Gastrocnemius medialis (tissue), 4 donors: ENCODE data around the gene FJX1.

ENCODE experiments used
- POLR2A ChIP-seq, 2 donors: fragments of 450-650 bp; IDR thresholded peaks; one replicate each; pipeline ENCODE4 v1.6.1; 2017; ENCODE audit warnings: antibody characterized with exemption in 2 of 2, mild to moderate bottlenecking in 2 of 2, moderate library complexity in 2 of 2
- TF ChIP-seq, protein P1 (sequence below), 5 experiments: fragments of 450-650 bp in 3 of 5; fragments of 200-600 bp in 2 of 5; sonication (generic) in 2 of 5; IDR thresholded peaks in 4 of 5; conservative IDR thresholded peaks in 1 of 5; 1 replicate in 4 of 5; 2 replicates in 1 of 5; pipeline ENCODE4 v1.5.1; 2016 to 2019; ENCODE audit warnings: antibody characterized with exemption in 5 of 5, mild to moderate bottlenecking in 3 of 5, moderate library complexity in 3 of 5

GRCh38 chr11:35658020-35658948, 40.0 kb downstream of the FJX1 start:
- TF ChIP-seq POLR2A (IDR thresholded peaks at IDR 0.05), result no peak
- TF ChIP-seq, protein P1, sequence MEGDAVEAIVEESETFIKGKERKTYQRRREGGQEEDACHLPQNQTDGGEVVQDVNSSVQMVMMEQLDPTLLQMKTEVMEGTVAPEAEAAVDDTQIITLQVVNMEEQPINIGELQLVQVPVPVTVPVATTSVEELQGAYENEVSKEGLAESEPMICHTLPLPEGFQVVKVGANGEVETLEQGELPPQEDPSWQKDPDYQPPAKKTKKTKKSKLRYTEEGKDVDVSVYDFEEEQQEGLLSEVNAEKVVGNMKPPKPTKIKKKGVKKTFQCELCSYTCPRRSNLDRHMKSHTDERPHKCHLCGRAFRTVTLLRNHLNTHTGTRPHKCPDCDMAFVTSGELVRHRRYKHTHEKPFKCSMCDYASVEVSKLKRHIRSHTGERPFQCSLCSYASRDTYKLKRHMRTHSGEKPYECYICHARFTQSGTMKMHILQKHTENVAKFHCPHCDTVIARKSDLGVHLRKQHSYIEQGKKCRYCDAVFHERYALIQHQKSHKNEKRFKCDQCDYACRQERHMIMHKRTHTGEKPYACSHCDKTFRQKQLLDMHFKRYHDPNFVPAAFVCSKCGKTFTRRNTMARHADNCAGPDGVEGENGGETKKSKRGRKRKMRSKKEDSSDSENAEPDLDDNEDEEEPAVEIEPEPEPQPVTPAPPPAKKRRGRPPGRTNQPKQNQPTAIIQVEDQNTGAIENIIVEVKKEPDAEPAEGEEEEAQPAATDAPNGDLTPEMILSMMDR (IDR thresholded peaks at IDR 0.05 in 4 of 5, conservative IDR thresholded peaks at IDR 0.05 in 1 of 5), result no peak
